Measurements from ENCODE around the gene PPP4R4. TPM values are rescaled to one million over a fixed set of nuclear protein-coding genes. Genes with fewer than 3 reads are reported as not detected.

The PPP4R4 gene, protein sequence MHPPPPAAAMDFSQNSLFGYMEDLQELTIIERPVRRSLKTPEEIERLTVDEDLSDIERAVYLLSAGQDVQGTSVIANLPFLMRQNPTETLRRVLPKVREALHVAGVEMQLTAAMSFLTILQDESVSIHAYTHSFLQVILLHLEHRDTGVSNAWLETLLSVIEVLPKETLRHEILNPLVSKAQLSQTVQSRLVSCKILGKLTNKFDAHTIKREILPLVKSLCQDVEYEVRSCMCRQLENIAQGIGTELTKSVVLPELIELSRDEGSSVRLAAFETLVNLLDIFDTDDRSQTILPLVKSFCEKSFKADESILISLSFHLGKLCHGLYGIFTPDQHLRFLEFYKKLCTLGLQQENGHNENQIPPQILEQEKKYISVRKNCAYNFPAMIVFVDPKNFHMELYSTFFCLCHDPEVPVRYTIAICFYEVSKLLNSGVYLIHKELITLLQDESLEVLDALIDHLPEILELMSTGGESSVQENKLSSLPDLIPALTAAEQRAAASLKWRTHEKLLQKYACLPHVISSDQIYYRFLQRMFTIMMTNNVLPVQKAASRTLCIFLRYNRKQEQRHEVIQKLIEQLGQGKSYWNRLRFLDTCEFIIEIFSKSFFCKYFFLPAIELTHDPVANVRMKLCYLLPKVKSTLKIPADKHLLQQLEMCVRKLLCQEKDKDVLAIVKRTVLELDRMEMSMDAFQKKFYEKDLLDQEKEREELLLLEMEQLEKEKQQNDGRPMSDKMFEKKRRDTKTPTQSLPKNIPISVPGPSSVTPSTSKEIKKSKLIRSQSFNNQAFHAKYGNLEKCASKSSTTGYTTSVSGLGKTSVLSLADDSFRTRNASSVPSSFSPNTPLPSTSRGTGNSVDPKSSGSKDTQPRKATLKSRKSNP
- total RNA-seq (1 to 10 TPM in 1 of 6 donors, under 1 TPM in 5; 0.56 to 1.3 (median 0.66) TPM), polyA plus RNA-seq (1 to 10 TPM in 1 of 2 donors, under 1 TPM in 1; 0.19 to 1.2 TPM)

DNA sequence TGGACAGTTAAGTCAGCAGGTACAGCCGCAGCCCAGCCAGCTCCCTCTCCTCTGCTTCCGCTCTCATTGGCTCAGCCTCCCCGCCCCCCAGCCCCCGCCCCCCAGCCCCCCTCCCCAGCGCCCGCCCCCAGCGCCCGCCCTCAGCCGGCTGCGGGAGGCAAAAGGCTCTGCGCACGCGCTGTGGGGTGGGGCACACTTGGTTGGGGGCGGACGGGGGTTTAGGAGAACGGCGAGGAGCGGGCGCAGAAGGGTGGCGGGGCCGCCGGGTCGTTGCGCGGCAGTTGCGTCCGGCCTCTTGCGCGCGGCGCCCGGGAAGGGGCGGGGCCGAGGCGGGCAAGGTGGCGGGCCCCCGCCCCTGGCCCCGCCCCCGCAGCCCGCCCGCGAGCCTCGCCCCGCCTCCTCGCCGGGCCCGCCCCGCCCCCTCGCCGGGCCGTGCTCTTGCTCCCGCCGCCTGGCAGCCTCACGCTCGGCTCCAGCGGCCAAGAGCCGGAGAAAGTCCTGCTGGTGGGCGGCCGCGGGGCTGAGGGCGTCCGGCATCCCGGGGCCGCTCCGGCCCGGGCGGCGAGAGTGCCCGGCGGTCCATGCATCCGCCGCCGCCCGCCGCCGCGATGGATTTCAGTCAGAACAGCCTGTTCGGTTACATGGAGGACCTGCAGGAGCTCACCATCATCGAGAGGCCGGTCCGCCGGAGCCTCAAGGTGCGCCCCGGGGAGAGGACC lies at the start of gene PPP4R4:
TSS of gene PPP4R4 (plus strand) at position 438 of the 719 bp plus-strand sequence. CDS start at position 582, 144 bp downstream.
- intact Hi-C loops (cut with DNase I) = no loop called here
- H3K27ac ChIP-seq = peak within 1 kb of the TSS in 2 of 4 donors; percentile 42 to 53
- FAIRE-seq (no peak), ATAC-seq (peak; percentile 89 to 92 (median 90)), DNase-seq (peak; percentile 89 to 97 (median 92))
- WGBS, 2 donors = 0 to 1% methylated on average over 27 to 82 of the region's 84 CpGs
- H3K4me1 ChIP-seq = no peaks in the 10 kb centered on the region
- H3K4me3 ChIP-seq = peak within 1 kb of the TSS; percentile 20 to 76 (median 50)
- no peaks in the 10 kb centered on the region for H3K36me3 ChIP-seq
- H3K9me3 ChIP-seq = no peaks in the 10 kb centered on the region
- peaks cover 0 to 14% (median 0%) of the 10 kb centered on the region in 4 donors for H3K27me3 ChIP-seq
- TF ChIP-seq, protein P1, sequence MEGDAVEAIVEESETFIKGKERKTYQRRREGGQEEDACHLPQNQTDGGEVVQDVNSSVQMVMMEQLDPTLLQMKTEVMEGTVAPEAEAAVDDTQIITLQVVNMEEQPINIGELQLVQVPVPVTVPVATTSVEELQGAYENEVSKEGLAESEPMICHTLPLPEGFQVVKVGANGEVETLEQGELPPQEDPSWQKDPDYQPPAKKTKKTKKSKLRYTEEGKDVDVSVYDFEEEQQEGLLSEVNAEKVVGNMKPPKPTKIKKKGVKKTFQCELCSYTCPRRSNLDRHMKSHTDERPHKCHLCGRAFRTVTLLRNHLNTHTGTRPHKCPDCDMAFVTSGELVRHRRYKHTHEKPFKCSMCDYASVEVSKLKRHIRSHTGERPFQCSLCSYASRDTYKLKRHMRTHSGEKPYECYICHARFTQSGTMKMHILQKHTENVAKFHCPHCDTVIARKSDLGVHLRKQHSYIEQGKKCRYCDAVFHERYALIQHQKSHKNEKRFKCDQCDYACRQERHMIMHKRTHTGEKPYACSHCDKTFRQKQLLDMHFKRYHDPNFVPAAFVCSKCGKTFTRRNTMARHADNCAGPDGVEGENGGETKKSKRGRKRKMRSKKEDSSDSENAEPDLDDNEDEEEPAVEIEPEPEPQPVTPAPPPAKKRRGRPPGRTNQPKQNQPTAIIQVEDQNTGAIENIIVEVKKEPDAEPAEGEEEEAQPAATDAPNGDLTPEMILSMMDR (IDR thresholded peaks at IDR 0.05) = no peak

DNA sequence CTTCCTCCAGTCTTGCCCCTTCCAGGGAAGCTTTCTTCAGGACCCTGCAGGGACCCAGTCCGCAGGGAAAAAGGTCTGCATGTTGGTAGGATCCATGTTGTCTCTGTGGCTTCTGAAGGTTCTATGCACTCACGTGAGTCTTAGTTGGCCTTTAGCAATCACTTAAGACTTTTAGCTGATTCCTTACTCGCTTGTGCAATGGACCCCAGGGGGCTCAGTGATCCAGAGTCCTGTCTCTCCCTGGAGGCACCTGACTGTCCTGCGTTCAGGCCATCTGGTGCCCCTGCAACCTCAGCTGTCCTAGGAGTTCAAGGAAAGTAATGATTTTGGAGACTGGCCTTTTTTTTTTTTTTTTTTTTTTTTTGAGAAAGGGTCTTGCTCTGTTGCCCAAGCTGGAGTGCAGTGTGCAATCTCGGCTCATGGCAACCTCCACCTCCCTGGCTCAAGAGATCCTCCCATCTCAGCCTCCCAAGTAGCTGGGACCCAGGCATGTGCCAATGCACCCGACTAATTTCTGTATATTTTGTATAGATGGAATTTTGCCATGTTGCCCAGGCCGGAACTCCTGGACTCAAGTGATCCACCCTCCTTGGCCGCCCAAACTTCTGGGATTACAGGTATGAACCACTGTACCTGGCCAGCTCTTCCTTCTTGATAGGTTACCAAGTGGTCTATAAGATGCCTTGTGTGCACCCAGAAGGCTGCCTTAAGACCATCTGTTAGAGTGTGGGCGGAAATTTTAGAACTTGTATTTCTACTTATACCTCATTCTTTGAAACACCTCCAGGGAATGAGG lies 49.3 kb upstream of the PPP4R4 start:
- Histone ChIP-seq H3K9me3 (no peaks in the 10 kb centered on the region), H3K27me3 (no peaks in the 10 kb centered on the region), H3K4me1 (no peaks in the 10 kb centered on the region), H3K36me3 (no peaks in the 10 kb centered on the region), H3K4me3 (no peak overlapping the region), H3K27ac (no peak overlapping the region)
- no peak for ATAC-seq
- TF ChIP-seq, protein P1 (IDR thresholded peaks at IDR 0.05) = no peak
- DNase-seq = peak in 2 of 6 donors; percentile 5 to 10
- WGBS, 2 donors = 81 to 82% methylated on average over 9 of the region's 9 CpGs
- intact Hi-C loops (cut with DNase I) = no loop called here
- FAIRE-seq = no peak

DNA sequence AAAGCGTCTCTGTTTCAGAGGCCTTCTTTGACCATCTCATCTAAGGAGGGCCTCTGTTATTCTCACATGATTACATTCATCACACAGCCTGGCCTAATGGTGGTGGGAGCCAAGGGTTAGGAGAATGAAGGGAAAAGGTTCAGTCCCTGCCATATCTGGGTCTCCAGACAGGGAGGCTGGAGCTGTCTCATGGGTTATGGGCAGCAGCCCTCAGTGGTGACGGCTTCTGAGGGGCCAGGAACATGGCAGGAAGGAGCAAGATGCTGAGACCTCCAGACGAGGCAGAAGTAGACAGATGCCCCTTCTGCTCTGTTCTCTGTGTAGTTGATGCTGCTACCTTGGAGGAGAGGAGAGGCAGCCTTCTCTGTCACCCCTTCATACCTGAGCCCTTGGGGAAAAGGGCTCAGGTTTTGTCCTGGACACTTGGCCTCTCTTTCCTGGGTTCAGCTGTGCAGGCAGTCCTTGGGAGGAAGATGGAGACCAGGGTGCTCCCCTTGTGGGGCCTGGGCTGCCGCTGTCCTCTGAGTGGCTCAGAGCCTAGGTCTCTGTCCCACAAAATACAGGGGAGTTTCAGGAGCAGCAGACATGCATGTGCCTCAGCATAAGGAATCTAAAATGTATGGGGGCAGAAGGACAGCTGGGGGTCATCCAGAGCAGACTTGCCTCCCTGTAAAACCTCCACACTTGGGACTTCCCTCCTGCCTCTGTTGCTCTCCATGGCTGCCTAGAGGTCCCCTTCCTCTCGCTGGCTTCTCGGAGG lies 48.3 kb upstream of the PPP4R4 start:
- FAIRE-seq (no peak), ATAC-seq (no peak), DNase-seq (no peak)
- H3K9me3 ChIP-seq = no peaks in the 10 kb centered on the region
- WGBS, 2 donors = 83 to 86% methylated on average over 6 of the region's 6 CpGs
- TF ChIP-seq, protein P1 (IDR thresholded peaks at IDR 0.05) = no peak
- intact Hi-C loops (cut with DNase I) = no loop called here
- H3K4me1 ChIP-seq = no peaks in the 10 kb centered on the region
- H3K27ac ChIP-seq = no peak overlapping the region
- H3K36me3 ChIP-seq = no peaks in the 10 kb centered on the region
- H3K4me3 ChIP-seq = no peak overlapping the region
- H3K27me3 ChIP-seq = no peaks in the 10 kb centered on the region

DNA sequence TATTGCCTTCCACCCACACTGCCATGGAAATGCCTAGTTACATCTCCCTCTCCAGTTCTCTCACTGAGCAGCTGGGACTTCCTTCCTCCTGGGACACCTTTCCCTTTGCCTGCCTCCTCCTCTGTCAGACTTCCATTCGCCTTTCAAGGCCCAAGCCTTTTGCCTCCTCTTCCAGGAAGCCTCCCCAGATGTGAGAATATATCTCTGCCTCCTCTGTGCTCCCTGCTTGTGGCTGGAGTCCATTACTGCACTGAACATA lies 47.8 kb upstream of the PPP4R4 start:
- TF ChIP-seq, protein P1 (IDR thresholded peaks at IDR 0.05) = no peak
- Histone ChIP-seq H3K27ac (no peak overlapping the region), H3K4me3 (no peak overlapping the region), H3K36me3 (no peaks in the 10 kb centered on the region), H3K9me3 (no peaks in the 10 kb centered on the region), H3K4me1 (no peaks in the 10 kb centered on the region), H3K27me3 (peaks cover 0 to under 1% (median 0%) of the 10 kb centered on the region in 4 donors)
- intact Hi-C loops (cut with DNase I) = no loop called here
- no peak for ATAC-seq
- no peak for FAIRE-seq
- WGBS, 2 donors = 67 to 86% methylated on average over 1 of the region's 1 CpG
- DNase-seq = no peak

Data from pancreas (tissue), 10 donors.